Endothelial cell of umbilical vein (primary cell): Measurements from ENCODE around the gene CCDC124. TPM values are rescaled to one million over a fixed set of nuclear protein-coding genes. Genes with fewer than 3 reads are reported as not detected.
"Not testable (repeated sequence)": the region's sequence is repeated elsewhere in the genome, so short reads cannot be mapped to it uniquely, and the experiment has no call there.

Experiments
- BruUV-seq: library from RNA; stranded (reverse); fragments of 400-500 nt; replicated peaks from 2 replicates; lab custom pipeline; 2021; lab: Mats Ljungman, UMichigan
- CTCF ChIA-PET: fragments of 300-600, 350-600 bp; sonication (Branson Sonifier 250); formaldehyde crosslinking; loops from one replicate; lab custom pipeline; 2021; ENCODE audit warnings: antibody characterized with exemption, inconsistent platforms; lab: Charles Lee
- POLR2A ChIA-PET: fragments of 300-600, 350-600 bp; sonication (Branson Sonifier 250); formaldehyde crosslinking; loops from one replicate; lab custom pipeline; 2021; ENCODE audit warnings: antibody characterized with exemption, inconsistent platforms; lab: Charles Lee
- DNase-seq: peaks from one replicate; pipeline ENCODE4 v3.0.0-alpha.2; 2011; ENCODE audit warnings: low read depth, low spot score
- FAIRE-seq: peaks from 2 replicates; lab custom pipeline; 2011; peaks lifted over from hg19 to GRCh38; lab: Jason Lieb, UNC
- H2AFZ ChIP-seq: 2 replicates; pipeline ENCODE4 v1.6.0; 2012; ENCODE audit warnings: low read depth, low read length, control low read depth, inconsistent platforms
- H3K27ac ChIP-seq: 2 replicates; pipeline ENCODE4 v1.5.1; 2011; ENCODE audit warnings: low read depth, mild to moderate bottlenecking, control low read depth, low read length, moderate library complexity; ENCODE audit not compliant: insufficient read depth
- H3K27me3 ChIP-seq, 2 experiments: 2 replicates each; pipeline versions ENCODE4 v1.6.0 to v1.6.1; 2011; ENCODE audit warnings: low read length in 2 of 2, mixed read lengths in 1 of 2; ENCODE audit not compliant: control insufficient read depth in 2 of 2, insufficient read depth in 2 of 2
- H3K36me3 ChIP-seq, 2 experiments: 2 replicates in 1 of 2; 3 replicates in 1 of 2; pipeline ENCODE4 v1.5.1; 2011; ENCODE audit warnings: low read length in 2 of 2, mild to moderate bottlenecking in 1 of 2, moderate library complexity in 1 of 2; ENCODE audit not compliant: control insufficient read depth in 2 of 2, insufficient read depth in 2 of 2; ENCODE audit errors: extremely low read depth in 1 of 2
- H3K4me1 ChIP-seq: 3 replicates; pipeline ENCODE4 v1.5.1; 2011; ENCODE audit warnings: mild to moderate bottlenecking, low read length; ENCODE audit not compliant: control insufficient read depth, insufficient read depth; ENCODE audit errors: extremely low read depth
- H3K4me2 ChIP-seq: 2 replicates; pipeline ENCODE4 v1.6.1; 2011; ENCODE audit warnings: low read length, control low read depth, mixed read lengths; ENCODE audit not compliant: insufficient read depth
- H3K4me3 ChIP-seq, 3 experiments: fragments of 200-600 bp in 1 of 3; sonication (generic), shearing (Covaris generic) in 1 of 3; replicated peaks in 1 of 3; 2 replicates each; pipeline ENCODE4 v1.5.1; 2011 to 2016; ENCODE audit warnings: control low read depth in 3 of 3, low read length in 3 of 3, mild to moderate bottlenecking in 2 of 3, inconsistent platforms in 1 of 3, low read depth in 1 of 3, moderate library complexity in 1 of 3; ENCODE audit not compliant: insufficient read depth in 1 of 3
- H3K79me2 ChIP-seq: 2 replicates; pipeline ENCODE4 v1.6.0; 2012; ENCODE audit warnings: low read length, inconsistent platforms; ENCODE audit not compliant: control insufficient read depth, insufficient read depth
- H3K9ac ChIP-seq: replicated peaks from 2 replicates; pipeline ENCODE3; 2011; ENCODE audit warnings: low read length, control low read depth; ENCODE audit not compliant: insufficient read depth; ENCODE audit errors: extremely low read depth
- H3K9me1 ChIP-seq: replicated peaks from 3 replicates; pipeline ENCODE4 v1.6.0; 2011; ENCODE audit warnings: mild to moderate bottlenecking, low read length; ENCODE audit not compliant: control insufficient read depth, insufficient read depth; ENCODE audit errors: extremely low read depth
- H3K9me3 ChIP-seq: replicated peaks from 2 replicates; pipeline ENCODE4 v1.5.1; 2012; ENCODE audit warnings: low read length, inconsistent platforms; ENCODE audit not compliant: control insufficient read depth, insufficient read depth
- H4K20me1 ChIP-seq: replicated peaks from 2 replicates; pipeline ENCODE3; 2011; ENCODE audit warnings: mild to moderate bottlenecking, low read length; ENCODE audit not compliant: control insufficient read depth, insufficient read depth; ENCODE audit errors: extremely low read depth
- CTCF ChIP-seq, 2 donors: IDR thresholded peaks; 1 replicate in 1 of 2; 2 replicates in 1 of 2; pipeline ENCODE4 v1.5.1; 2011; ENCODE audit warnings: low read length in 2 of 2, mild to moderate bottlenecking in 2 of 2, moderate library complexity in 2 of 2, control low read depth in 1 of 2, inconsistent platforms in 1 of 2, low read depth in 1 of 2; ENCODE audit not compliant: insufficient read depth in 1 of 2; ENCODE audit errors: extremely low read depth in 1 of 2
- FOS ChIP-seq: IDR thresholded peaks from 2 replicates; pipeline ENCODE4 v1.6.1; 2011; ENCODE audit warnings: mild to moderate bottlenecking, low read length, moderate library complexity, borderline replicate concordance; ENCODE audit not compliant: insufficient read depth
- GATA2 ChIP-seq: IDR thresholded peaks from 2 replicates; pipeline ENCODE4 v1.7.0; 2011; ENCODE audit warnings: low read depth, mild to moderate bottlenecking, moderate library complexity, mixed read lengths, low read length; ENCODE audit not compliant: insufficient read length, insufficient read depth
- JUN ChIP-seq: IDR thresholded peaks from 2 replicates; pipeline ENCODE4 v1.6.1; 2011; ENCODE audit warnings: borderline replicate concordance, low read depth; ENCODE audit not compliant: insufficient read length, insufficient read depth
- MAX ChIP-seq: IDR thresholded peaks from 2 replicates; pipeline ENCODE4 v1.6.1; 2011; ENCODE audit not compliant: insufficient read depth, insufficient read length
- MYC ChIP-seq: IDR thresholded peaks from one replicate; pipeline ENCODE4 v1.6.1; 2011; ENCODE audit warnings: mild to moderate bottlenecking, low read depth, low read length
- POLR2AphosphoS5 ChIP-seq: IDR thresholded peaks from 2 replicates; pipeline ENCODE4 v1.6.1; 2012; ENCODE audit warnings: low read depth, mild to moderate bottlenecking, control low read depth, low read length, moderate library complexity; ENCODE audit not compliant: insufficient read depth
- dilution Hi-C: fragments of 300-500 bp; cut with MboI; formaldehyde crosslinking; loops from one replicate; pipeline ENCODE4 v1.15.0; 2019; ENCODE audit warnings: low sequenced_read_pairs; ENCODE audit not compliant: extremely low pct_ligation_motif_present
- intact Hi-C: fragments of 100-400 bp; cut with micrococcal nuclease; formaldehyde crosslinking; loops from one replicate; pipeline ENCODE4 v1.10.0; 2022
- polyA plus RNA-seq, 4 experiments: library from polyadenylated mRNA; depleted of rRNA in 3 of 4; stranded (reverse) in 3 of 4; unstranded in 1 of 4; fragments of >200 nt; gene quantifications; 2 replicates each; pipeline versions ENCODE4 v1.2.1 to v1.2.3, GENCODE V29; 2011 to 2012; ENCODE audit warnings: missing spikeins in 1 of 4
- total RNA-seq: library from RNA; stranded (reverse); gene quantifications from 2 replicates; pipeline ENCODE4 v1.2.3, GENCODE V29; 2021

CCDC124 gene
- total and polyA plus RNA-seq, 2 donors (not counting 3 experiments of a cell fraction or from before 2014, with no cell fraction given): 101 to 115 TPM

- DNase-seq: no peak
These were observed 16.7 kb upstream of the CCDC124 start for GRCh38 chr19:17915940-17916593.

GRCh38 chr19:17918151-17918550 lies 14.7 kb upstream of the CCDC124 start:
- CTCF ChIA-PET, POLR2A ChIA-PET, H2AFZ ChIP-seq, H3K4me2 ChIP-seq, H3K27ac ChIP-seq, BruUV-seq, FAIRE-seq, H3K4me1 ChIP-seq, dilution Hi-C loops, H3K79me2 ChIP-seq, DNase-seq, H3K36me3 ChIP-seq, H3K4me3 ChIP-seq, H3K9me3 ChIP-seq, H3K9me1 ChIP-seq, H3K27me3 ChIP-seq, H4K20me1 ChIP-seq, H3K9ac ChIP-seq, intact Hi-C loops: not testable (repeated sequence)

More at GRCh38 chr19:17915940-17916593, 16.7 kb upstream of the CCDC124 start:
- dilution Hi-C loops (no loop called here), intact Hi-C loops (no loop called here)
- H3K4me3 ChIP-seq: no peak overlapping the region
- H3K9ac ChIP-seq: no peak overlapping the region
- H3K4me2 ChIP-seq: no peak overlapping the region
- no peak for FAIRE-seq
- H4K20me1 ChIP-seq: no peaks in the 10 kb centered on the region
- no TSS peak for BruUV-seq
- H3K9me1 ChIP-seq: no peaks in the 10 kb centered on the region
- no peaks in the 10 kb centered on the region for H3K27me3 ChIP-seq
- no peaks in the 10 kb centered on the region for H3K36me3 ChIP-seq
- no peaks in the 10 kb centered on the region for H3K79me2 ChIP-seq
- POLR2A ChIA-PET: interaction anchor here (0.6 kb wide), 1 partner anchor 137 kb away, joined by 6 read pairs; no protein-coding TSS in a partner anchor
- H3K27ac ChIP-seq: no peak overlapping the region
- no peaks in the 10 kb centered on the region for H3K9me3 ChIP-seq
- TF ChIP-seq MYC: no peak
- TF ChIP-seq GATA2: no peak
- no peak for TF ChIP-seq JUN
- no peak for TF ChIP-seq POLR2AphosphoS5
- no peak for TF ChIP-seq CTCF (IDR thresholded peaks at IDR 0.05; ENCODE audit: extremely low read depth in 1 of 2, insufficient read depth in 1 of 2, low read depth in 1 of 2, low read length in 2 of 2)
- no peak for TF ChIP-seq FOS
- no peak for TF ChIP-seq MAX
- CTCF ChIA-PET: interaction anchor here (1.4 kb wide), 1 partner anchor 9 kb away, joined by 3 read pairs; no protein-coding TSS in a partner anchor
- H3K4me1 ChIP-seq: no peaks in the 10 kb centered on the region
- H2AFZ ChIP-seq: no peak overlapping the region

GRCh38 chr19:17919122-17919521 lies 13.7 kb upstream of the CCDC124 start:
- H3K9me1 ChIP-seq, H3K4me1 ChIP-seq, H3K9ac ChIP-seq, H3K79me2 ChIP-seq, dilution Hi-C loops, BruUV-seq, H2AFZ ChIP-seq, DNase-seq, H3K9me3 ChIP-seq, H3K27ac ChIP-seq, H3K27me3 ChIP-seq, POLR2A ChIA-PET, FAIRE-seq, H3K4me3 ChIP-seq, H3K4me2 ChIP-seq, H3K36me3 ChIP-seq, intact Hi-C loops, H4K20me1 ChIP-seq: not testable (repeated sequence)
- CTCF ChIA-PET: interaction anchor here (1.1 to 1.3 kb wide), 3 partner anchors 10 to 76 kb away, joined by 3 to 4 read pairs (median 4); partner anchors contain the start of gene CCDC124
